SK-N-SH (cell line): ENCODE measurements around the gene NUMA1. TPM values are rescaled to one million over a fixed set of nuclear protein-coding genes. Genes with fewer than 3 reads are reported as not detected.

Experiments used
- CTCF ChIA-PET: fragments of 300-600, 350-600 bp; formaldehyde crosslinking; extraction: SDS; loops from one replicate; lab custom pipeline; 2021; lab: Yijun Ruan, JAX
- POLR2A ChIA-PET: fragments of 350-600 bp; sonication (Branson Sonifier 250); formaldehyde crosslinking; extraction: SDS; loops from one replicate; lab custom pipeline; 2020; ENCODE audit warnings: antibody characterized with exemption, inconsistent platforms; lab: Yijun Ruan, JAX
- DNase-seq: peaks from one replicate; pipeline ENCODE4 v3.0.0; 2012
- H2AFZ ChIP-seq: fragments of 200-600 bp; sonication (generic); 2 replicates; pipeline ENCODE4 v1.8.1; 2016; ENCODE audit warnings: antibody characterized with exemption, mild to moderate bottlenecking, low read depth
- H3F3A ChIP-seq: fragments of 200-600 bp; sonication (generic); replicated peaks from 2 replicates; pipeline ENCODE3; 2016; ENCODE audit warnings: antibody characterized with exemption, mild to moderate bottlenecking; ENCODE audit not compliant: insufficient read depth
- H3K27ac ChIP-seq, 2 experiments: fragments of 200-500 bp in 1 of 2; fragments of 200-600 bp in 1 of 2; sonication (Bioruptor generic) in 1 of 2; sonication (generic), shearing (Covaris generic) in 1 of 2; 2 replicates each; pipeline versions ENCODE4 v1.5.1 to v1.6.1; 2014 to 2016; ENCODE audit warnings: low read depth in 2 of 2, inconsistent platforms in 1 of 2, low read length in 1 of 2, mild to moderate bottlenecking in 1 of 2, mixed read lengths in 1 of 2
- H3K27me3 ChIP-seq: fragments of 200-600 bp; sonication (generic), shearing (Covaris generic); 2 replicates; pipeline ENCODE4 v1.6.1; 2016; ENCODE audit warnings: mixed run types; ENCODE audit not compliant: insufficient read depth
- H3K36me3 ChIP-seq, 2 experiments: fragments of 200-500 bp in 1 of 2; fragments of 200-600 bp in 1 of 2; sonication (Bioruptor generic) in 1 of 2; sonication (generic) in 1 of 2; replicated peaks in 1 of 2; 2 replicates each; pipeline versions ENCODE3 to v1.5.1; 2014 to 2016; ENCODE audit warnings: low read length in 1 of 2, mild to moderate bottlenecking in 1 of 2; ENCODE audit not compliant: insufficient read depth in 2 of 2, control insufficient read depth in 1 of 2
- H3K4me1 ChIP-seq, 2 experiments: fragments of 200-500 bp in 1 of 2; fragments of 200-600 bp in 1 of 2; sonication (Bioruptor generic) in 1 of 2; sonication (generic), shearing (Covaris generic) in 1 of 2; 2 replicates each; pipeline versions ENCODE4 v1.5.1 to v1.6.1; 2014 to 2016; ENCODE audit warnings: low read depth in 1 of 2, low read length in 1 of 2, mixed run types in 1 of 2; ENCODE audit not compliant: insufficient read depth in 2 of 2, control insufficient read depth in 1 of 2
- H3K4me2 ChIP-seq: fragments of 200-600 bp; sonication (generic), shearing (Covaris generic); 2 replicates; pipeline ENCODE4 v1.6.1; 2017; ENCODE audit warnings: mixed run types
- H3K4me3 ChIP-seq, 2 experiments: fragments of 200-500 bp in 1 of 2; fragments of 200-600 bp in 1 of 2; sonication (Bioruptor generic) in 1 of 2; sonication (generic), shearing (Covaris generic) in 1 of 2; 2 replicates each; pipeline versions ENCODE4 v1.5.1 to v1.8.1; 2014 to 2016; ENCODE audit warnings: low read depth in 2 of 2, inconsistent platforms in 1 of 2, low read length in 1 of 2, mild to moderate bottlenecking in 1 of 2, mixed read lengths in 1 of 2, moderate library complexity in 1 of 2
- H3K79me2 ChIP-seq: fragments of 200-600 bp; sonication (generic); 2 replicates; pipeline ENCODE4 v1.8.1; 2017; ENCODE audit warnings: mild to moderate bottlenecking; ENCODE audit not compliant: insufficient read depth
- H3K9ac ChIP-seq: fragments of 200-600 bp; sonication (generic); 2 replicates; pipeline ENCODE4 v1.6.1; 2017; ENCODE audit warnings: mixed run types
- H3K9me2 ChIP-seq: fragments of 200-600 bp; sonication (generic); 2 replicates; pipeline ENCODE4 v1.6.1; 2017; ENCODE audit warnings: mixed run types
- H3K9me3 ChIP-seq: fragments of 200-600 bp; sonication (generic); 2 replicates; pipeline ENCODE4 v1.6.1; 2017; ENCODE audit warnings: mixed run types, mild to moderate bottlenecking, moderate library complexity
- H4K20me1 ChIP-seq: fragments of 200-600 bp; sonication (generic); 2 replicates; pipeline ENCODE4 v1.6.1; 2017; ENCODE audit warnings: mild to moderate bottlenecking, mixed run types; ENCODE audit not compliant: insufficient read depth
- CHD2 ChIP-seq: fragments of 150-350 bp; IDR thresholded peaks from 2 replicates; pipeline ENCODE4 v1.6.1; 2018; ENCODE audit warnings: low read length; ENCODE audit not compliant: partially characterized antibody
- ELF1 ChIP-seq: IDR thresholded peaks from 2 replicates; pipeline ENCODE4 v1.4.0; 2012
- FOXJ3 ChIP-seq: sonication (generic); formaldehyde crosslinking; IDR thresholded peaks from 2 replicates; pipeline ENCODE4 v1.5.1; 2020; ENCODE audit warnings: mild to moderate bottlenecking, missing genetic modification reagents
- IRF3 ChIP-seq: fragments of 150-350 bp; IDR thresholded peaks from 2 replicates; pipeline ENCODE4 v1.6.1; 2016; ENCODE audit warnings: mild to moderate bottlenecking, low read depth, low read length
- JUND ChIP-seq: IDR thresholded peaks from 2 replicates; pipeline ENCODE4 v1.4.0; 2012
- MEF2A ChIP-seq: IDR thresholded peaks from 2 replicates; pipeline ENCODE4 v1.4.0; 2012; ENCODE audit warnings: low read depth, borderline replicate concordance
- PBX3 ChIP-seq: IDR thresholded peaks from 2 replicates; pipeline ENCODE4; 2012
- POLR2AphosphoS5 ChIP-seq: IDR thresholded peaks from 2 replicates; pipeline ENCODE4 v1.6.1; 2012; ENCODE audit warnings: low read depth, low read length
- RAD21 ChIP-seq: IDR thresholded peaks from 2 replicates; pipeline ENCODE4 v1.6.1; 2012; ENCODE audit warnings: mild to moderate bottlenecking, low read length
- SMC3 ChIP-seq: IDR thresholded peaks from 2 replicates; pipeline ENCODE4 v1.6.1; 2012; ENCODE audit warnings: low read depth, low read length, improper control_type of control experiment
- TAF1 ChIP-seq: IDR thresholded peaks from 2 replicates; pipeline ENCODE4 v1.6.1; 2012; ENCODE audit warnings: low read depth, mild to moderate bottlenecking, low read length, moderate library complexity, borderline replicate concordance
- USF1 ChIP-seq: IDR thresholded peaks from 2 replicates; pipeline ENCODE4 v1.4.0; 2012; ENCODE audit warnings: low read depth, borderline replicate concordance
- YY1 ChIP-seq: IDR thresholded peaks from 2 replicates; pipeline ENCODE4 v1.4.0; 2012; ENCODE audit warnings: low read depth, mild to moderate bottlenecking
- WGBS: methylation state at CpG from one replicate; pipeline ENCODE4 v1.1.6; 2017; ENCODE audit warnings: low lambda C conversion rate; 5-methylcytosine and 5-hydroxymethylcytosine counted together
- polyA plus RNA-seq, 3 experiments: library from polyadenylated mRNA; depleted of rRNA; stranded (reverse); fragments of >200 nt; gene quantifications; 2 replicates each; pipeline ENCODE4 v1.2.3, GENCODE V29; 2012
- TF ChIP-seq, protein P1 (sequence below): IDR thresholded peaks from 2 replicates; pipeline ENCODE4 v1.6.1; 2012; ENCODE audit warnings: mild to moderate bottlenecking, low read depth, low read length, moderate library complexity

Gene NUMA1
- polyA plus RNA-seq, 1 of the 3 experiments (the other 2 are of a cell fraction), result 111 TPM

DNA sequence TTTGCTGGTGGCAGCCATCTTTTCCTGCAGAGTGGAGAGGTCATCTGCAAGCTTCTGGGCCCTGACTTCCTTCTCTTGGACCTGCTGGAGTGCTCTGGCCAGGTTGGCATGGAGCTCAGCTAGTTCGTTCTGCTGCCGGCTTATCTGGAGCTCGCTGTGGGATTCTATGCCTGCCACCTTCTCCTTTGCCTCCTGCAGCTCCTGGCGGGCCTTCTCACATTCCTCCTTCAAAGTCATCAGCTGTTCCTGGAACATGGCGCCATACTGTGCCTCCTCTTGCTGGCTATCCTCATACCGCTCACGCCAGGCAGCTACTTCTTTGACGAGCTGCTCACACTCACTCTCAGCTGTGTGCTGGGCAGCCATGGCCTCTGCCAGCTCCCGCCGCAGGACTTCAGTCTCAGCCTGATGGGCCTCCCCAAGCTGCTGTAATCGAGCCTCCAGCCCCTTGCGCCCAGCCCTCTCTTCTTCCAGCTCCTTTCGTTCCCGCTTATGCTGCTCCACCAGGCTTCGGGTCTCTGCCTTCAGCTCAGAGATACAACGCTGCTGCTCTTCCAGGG, 65.5 kb downstream of the NUMA1 start:
- H3K9me2 ChIP-seq, result no peaks in the 10 kb centered on the region
- no peak overlapping the region for H3K27ac ChIP-seq
- DNase-seq, result no peak
- H3K79me2 ChIP-seq, result peaks cover 2% of the 10 kb centered on the region; the same call in 1 of the 2 replicates
- H3K36me3 ChIP-seq, result peaks cover 48 to 100% of the 10 kb centered on the region in 2 experiments
- CTCF ChIA-PET, result interaction anchor here (0.6 to 21.4 kb wide), 12 partner anchors 9 to 419 kb away, joined by 3 to 416 read pairs (median 4); partner anchors contain the start of gene LAMTOR1
- POLR2A ChIA-PET, result interaction anchor here (0.6 to 2.3 kb wide), 5 partner anchors 9 to 52 kb away, joined by 3 to 6 read pairs (median 4); no protein-coding TSS in a partner anchor
- H3K9ac ChIP-seq, result no peak overlapping the region
- 98% methylated on average over 16 of the region's 16 CpGs for WGBS
- H3K9me3 ChIP-seq, result no peaks in the 10 kb centered on the region
- no peak overlapping the region for H2AFZ ChIP-seq
- no peak overlapping the region for H3K4me2 ChIP-seq
- no peaks in the 10 kb centered on the region for H3K27me3 ChIP-seq
- H4K20me1 ChIP-seq, result peaks cover 36% of the 10 kb centered on the region; the same call in 1 of the 2 replicates
- no peaks in the 10 kb centered on the region; a peak in 1 of 4 replicates for H3K4me1 ChIP-seq
- TF ChIP-seq YY1, result no peak
- no peak for TF ChIP-seq USF1
- TF ChIP-seq POLR2AphosphoS5, result no peak
- TF ChIP-seq MEF2A, result no peak
- no peak for TF ChIP-seq JUND
- TF ChIP-seq PBX3, result no peak
- TF ChIP-seq ELF1, result no peak
- no peak for TF ChIP-seq CHD2
- TF ChIP-seq FOXJ3 (CRISPR knock-in tag), result no peak
- TF ChIP-seq, protein P1, sequence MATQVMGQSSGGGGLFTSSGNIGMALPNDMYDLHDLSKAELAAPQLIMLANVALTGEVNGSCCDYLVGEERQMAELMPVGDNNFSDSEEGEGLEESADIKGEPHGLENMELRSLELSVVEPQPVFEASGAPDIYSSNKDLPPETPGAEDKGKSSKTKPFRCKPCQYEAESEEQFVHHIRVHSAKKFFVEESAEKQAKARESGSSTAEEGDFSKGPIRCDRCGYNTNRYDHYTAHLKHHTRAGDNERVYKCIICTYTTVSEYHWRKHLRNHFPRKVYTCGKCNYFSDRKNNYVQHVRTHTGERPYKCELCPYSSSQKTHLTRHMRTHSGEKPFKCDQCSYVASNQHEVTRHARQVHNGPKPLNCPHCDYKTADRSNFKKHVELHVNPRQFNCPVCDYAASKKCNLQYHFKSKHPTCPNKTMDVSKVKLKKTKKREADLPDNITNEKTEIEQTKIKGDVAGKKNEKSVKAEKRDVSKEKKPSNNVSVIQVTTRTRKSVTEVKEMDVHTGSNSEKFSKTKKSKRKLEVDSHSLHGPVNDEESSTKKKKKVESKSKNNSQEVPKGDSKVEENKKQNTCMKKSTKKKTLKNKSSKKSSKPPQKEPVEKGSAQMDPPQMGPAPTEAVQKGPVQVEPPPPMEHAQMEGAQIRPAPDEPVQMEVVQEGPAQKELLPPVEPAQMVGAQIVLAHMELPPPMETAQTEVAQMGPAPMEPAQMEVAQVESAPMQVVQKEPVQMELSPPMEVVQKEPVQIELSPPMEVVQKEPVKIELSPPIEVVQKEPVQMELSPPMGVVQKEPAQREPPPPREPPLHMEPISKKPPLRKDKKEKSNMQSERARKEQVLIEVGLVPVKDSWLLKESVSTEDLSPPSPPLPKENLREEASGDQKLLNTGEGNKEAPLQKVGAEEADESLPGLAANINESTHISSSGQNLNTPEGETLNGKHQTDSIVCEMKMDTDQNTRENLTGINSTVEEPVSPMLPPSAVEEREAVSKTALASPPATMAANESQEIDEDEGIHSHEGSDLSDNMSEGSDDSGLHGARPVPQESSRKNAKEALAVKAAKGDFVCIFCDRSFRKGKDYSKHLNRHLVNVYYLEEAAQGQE, result no peak
- TF ChIP-seq SMC3, result no peak
- no peak for TF ChIP-seq TAF1
- no peak for TF ChIP-seq RAD21
- TF ChIP-seq IRF3, result no peak
- H3K4me3 ChIP-seq, result no peak overlapping the region
- H3F3A ChIP-seq, result peaks cover 9% of the 10 kb centered on the region
